Activated naive CD8-positive, alpha-beta T cell treated with anti-CD3 and anti-CD28 coated beads, Interleukin-2, amount 10 ng/mL, durations not matched to agents 7 days and 5 days (primary cell): ENCODE data around the gene ZFAND3. TPM values are rescaled to one million over a fixed set of nuclear protein-coding genes. Genes with fewer than 3 reads are reported as not detected.
"Not testable (repeated sequence)": the region's sequence is repeated elsewhere in the genome, so short reads cannot be mapped to it uniquely, and the experiment has no call there.

Experiments used
- ATAC-seq: fragments of 150-1000 bp; cut with Tn5 transposase; one replicate; pipeline ENCODE4 v1.10.0; 2021; ENCODE audit warnings: low read depth, moderate library complexity
- POLR2A ChIA-PET: fragments of 350-600 bp; sonication (Branson Sonifier 250); formaldehyde crosslinking; loops from one replicate; lab custom pipeline; 2021; ENCODE audit warnings: antibody characterized with exemption; lab: Charles Lee
- DNase-seq: peaks from one replicate; pipeline ENCODE4 v3.0.0; 2021
- H3K27ac Mint-ChIP-seq: one replicate; pipeline ENCODE4 v1.8.0; 2022; ENCODE audit warnings: mild to moderate bottlenecking, mixed read lengths
- H3K27me3 Mint-ChIP-seq: one replicate; pipeline ENCODE4 v1.8.0; 2022; ENCODE audit warnings: mild to moderate bottlenecking, moderate library complexity, mixed read lengths
- H3K36me3 Mint-ChIP-seq: one replicate; pipeline ENCODE4 v1.8.0; 2021; ENCODE audit warnings: mild to moderate bottlenecking, mixed read lengths
- H3K4me1 Mint-ChIP-seq: one replicate; pipeline ENCODE4 v1.8.0; 2021; ENCODE audit warnings: mixed read lengths
- H3K4me3 Mint-ChIP-seq: one replicate; pipeline ENCODE4 v1.8.0; 2022; ENCODE audit warnings: mild to moderate bottlenecking, moderate library complexity, mixed read lengths
- H3K9me3 Mint-ChIP-seq: one replicate; pipeline ENCODE4 v1.8.0; 2021; ENCODE audit warnings: mixed read lengths
- total RNA-seq, 2 experiments: library from RNA; stranded (reverse); gene quantifications; one replicate each; pipeline ENCODE4 v1.2.3, GENCODE V29; 2021

ZFAND3 gene
- total RNA-seq, 2 experiments from 2014 or later, result 35.7 to 36.3 TPM

DNA sequence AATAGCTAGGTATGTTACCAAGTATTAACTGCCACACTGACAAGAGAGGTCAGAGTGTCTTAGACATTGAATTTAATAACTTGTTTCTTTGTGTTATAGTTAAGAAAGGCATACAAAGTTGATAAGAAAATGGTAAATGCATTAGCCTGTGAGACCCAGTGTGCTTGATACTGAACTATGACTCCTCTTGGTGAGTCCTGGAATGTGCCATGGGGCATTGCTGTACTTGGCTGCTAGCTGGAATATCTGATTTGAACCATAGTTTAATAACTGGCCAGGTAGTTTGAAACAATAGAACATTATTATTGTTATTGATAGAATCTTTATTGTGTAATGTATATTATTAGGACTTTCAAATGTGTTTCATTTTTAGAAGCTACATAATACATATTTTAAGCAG is 70.0 kb downstream of the ZFAND3 start:
- ATAC-seq, result no peak
- DNase-seq, result no peak
- Mint-ChIP-seq H3K4me1 (peaks cover 4% of the 10 kb centered on the region), H3K9me3 (peaks cover 2% of the 10 kb centered on the region), H3K27me3 (no peaks in the 10 kb centered on the region), H3K4me3 (no peak overlapping the region), H3K36me3 (peaks cover 12% of the 10 kb centered on the region), H3K27ac (no peak overlapping the region)
- POLR2A ChIA-PET, result no interaction called here

DNA sequence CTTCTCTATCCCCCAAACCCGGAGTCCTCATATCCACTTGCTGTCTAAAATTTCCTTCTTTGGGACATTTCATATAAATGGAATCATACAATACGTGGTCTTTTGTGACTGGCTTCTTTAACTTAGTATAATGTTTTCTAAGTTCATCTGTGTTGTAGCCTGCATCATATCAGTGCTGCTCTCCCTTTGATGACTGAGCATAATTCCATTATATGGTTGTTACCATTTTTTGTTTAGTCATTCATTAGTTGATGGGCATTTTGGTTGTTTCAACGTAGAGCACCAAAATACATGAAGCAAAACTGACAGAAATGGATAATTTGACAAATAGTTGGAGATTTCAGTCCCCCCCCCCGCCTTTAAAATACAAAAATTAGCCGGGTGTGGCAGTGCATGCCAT is 71.5 kb downstream of the ZFAND3 start:
- peaks cover 16% of the 10 kb centered on the region for H3K36me3 Mint-ChIP-seq
- POLR2A ChIA-PET, result no interaction called here
- no peaks in the 10 kb centered on the region for H3K27me3 Mint-ChIP-seq
- ATAC-seq (no peak), DNase-seq (no peak)
- no peak overlapping the region for H3K4me3 Mint-ChIP-seq
- H3K4me1 Mint-ChIP-seq, result peaks cover 4% of the 10 kb centered on the region
- no peak overlapping the region for H3K27ac Mint-ChIP-seq
- H3K9me3 Mint-ChIP-seq, result peaks cover 2% of the 10 kb centered on the region

DNA sequence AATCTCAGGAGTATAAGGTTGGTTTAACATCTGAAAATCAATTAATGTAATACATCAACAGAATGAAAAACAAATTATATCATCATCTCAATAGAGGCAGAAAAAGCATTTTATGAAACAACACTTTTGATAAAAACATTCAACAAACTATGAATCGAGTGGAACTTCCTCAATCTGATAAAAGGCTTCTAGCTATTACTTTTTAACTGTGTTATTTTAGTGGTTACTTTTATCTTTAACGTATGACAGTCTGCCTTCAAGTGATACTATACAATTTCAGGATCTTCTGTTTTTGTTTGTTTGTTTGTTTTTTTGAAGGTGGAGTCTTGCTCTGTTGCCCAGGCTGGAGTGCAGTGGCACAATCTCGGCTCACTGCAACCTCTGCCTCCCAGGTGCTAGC is 73.7 kb downstream of the ZFAND3 start:
- Mint-ChIP-seq H3K27me3 (no peaks in the 10 kb centered on the region), H3K4me1 (peaks cover 11% of the 10 kb centered on the region), H3K36me3 (peaks cover 26% of the 10 kb centered on the region), H3K9me3 (peaks cover 2% of the 10 kb centered on the region), H3K4me3 (no peak overlapping the region), H3K27ac (no peak overlapping the region)
- POLR2A ChIA-PET, result no interaction called here
- no peak for DNase-seq
- no peak for ATAC-seq

DNA sequence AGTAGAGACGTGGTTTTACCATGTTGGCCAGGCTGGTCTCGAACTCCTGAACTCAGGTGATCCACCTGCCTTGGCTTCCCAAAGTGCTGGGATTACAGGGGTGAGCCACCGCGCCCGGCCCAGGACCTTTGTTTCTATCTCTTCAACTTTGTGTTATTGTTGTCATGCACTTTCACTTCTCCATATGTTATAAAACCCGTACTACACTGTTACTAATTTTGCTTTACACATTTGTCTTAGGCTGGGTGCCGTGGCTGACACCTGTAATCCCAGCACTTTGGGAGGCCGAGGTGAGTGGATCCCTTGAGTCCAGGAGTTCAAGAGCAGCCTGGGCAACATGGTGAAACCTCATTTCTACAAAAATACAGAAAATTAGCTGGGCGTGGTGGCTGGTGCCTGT is 74.2 kb downstream of the ZFAND3 start:
- ATAC-seq, H3K9me3 Mint-ChIP-seq, H3K27ac Mint-ChIP-seq, DNase-seq, POLR2A ChIA-PET, H3K27me3 Mint-ChIP-seq, H3K4me3 Mint-ChIP-seq: not testable (repeated sequence)
- Mint-ChIP-seq H3K4me1 (peaks cover 11% of the 10 kb centered on the region), H3K36me3 (peaks cover 26% of the 10 kb centered on the region)

DNA sequence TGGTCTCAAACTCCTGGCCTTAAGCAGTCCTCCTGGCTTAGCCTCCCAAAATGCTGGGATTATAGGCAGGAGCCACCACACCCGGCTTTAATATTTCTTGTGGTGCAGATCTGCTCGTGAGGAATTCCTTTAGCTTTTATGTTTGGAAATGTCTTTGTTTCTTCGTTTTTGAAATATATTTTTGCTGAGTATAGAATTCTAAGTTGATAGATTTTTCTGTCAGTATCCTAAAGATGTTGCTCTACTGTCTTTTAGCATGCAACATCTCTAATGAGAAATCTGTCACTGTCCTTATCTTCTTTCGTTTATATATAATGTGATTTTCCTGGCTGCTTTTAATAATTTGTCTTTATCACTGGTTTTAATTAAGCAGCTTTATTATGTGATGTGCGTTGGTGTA is 75.1 kb downstream of the ZFAND3 start:
- no peak overlapping the region for H3K27ac Mint-ChIP-seq
- H3K27me3 Mint-ChIP-seq, result no peaks in the 10 kb centered on the region
- ATAC-seq (no peak), DNase-seq (no peak)
- no peak overlapping the region for H3K4me3 Mint-ChIP-seq
- peaks cover 23% of the 10 kb centered on the region for H3K36me3 Mint-ChIP-seq
- peaks cover 2% of the 10 kb centered on the region for H3K9me3 Mint-ChIP-seq
- POLR2A ChIA-PET, result no interaction called here
- H3K4me1 Mint-ChIP-seq, result peaks cover 8% of the 10 kb centered on the region

DNA sequence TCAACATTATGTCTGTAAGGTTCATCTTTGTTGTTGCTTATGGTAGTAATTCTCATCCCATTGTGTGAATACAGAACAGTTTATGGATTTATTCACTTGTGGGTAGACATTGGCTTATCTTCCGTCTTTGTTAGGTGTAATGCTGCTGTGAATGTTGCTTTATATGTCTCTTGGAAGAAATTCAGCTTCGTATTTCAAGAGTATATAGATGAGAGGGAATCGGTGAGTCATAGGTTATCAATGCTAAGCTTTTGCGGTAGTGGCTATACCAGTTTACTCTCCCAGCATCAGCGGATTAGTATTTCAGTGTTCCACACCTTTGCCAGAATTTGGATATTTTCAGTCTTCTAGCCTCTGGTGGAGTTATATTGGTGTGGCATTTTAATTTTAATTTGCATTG is 77.8 kb downstream of the ZFAND3 start:
- Mint-ChIP-seq H3K36me3 (peaks cover 23% of the 10 kb centered on the region), H3K4me3 (no peak overlapping the region), H3K27me3 (no peaks in the 10 kb centered on the region), H3K27ac (no peak overlapping the region), H3K4me1 (peaks cover 11% of the 10 kb centered on the region), H3K9me3 (peaks cover 2% of the 10 kb centered on the region)
- DNase-seq (no peak), ATAC-seq (no peak)
- POLR2A ChIA-PET, result no interaction called here

DNA sequence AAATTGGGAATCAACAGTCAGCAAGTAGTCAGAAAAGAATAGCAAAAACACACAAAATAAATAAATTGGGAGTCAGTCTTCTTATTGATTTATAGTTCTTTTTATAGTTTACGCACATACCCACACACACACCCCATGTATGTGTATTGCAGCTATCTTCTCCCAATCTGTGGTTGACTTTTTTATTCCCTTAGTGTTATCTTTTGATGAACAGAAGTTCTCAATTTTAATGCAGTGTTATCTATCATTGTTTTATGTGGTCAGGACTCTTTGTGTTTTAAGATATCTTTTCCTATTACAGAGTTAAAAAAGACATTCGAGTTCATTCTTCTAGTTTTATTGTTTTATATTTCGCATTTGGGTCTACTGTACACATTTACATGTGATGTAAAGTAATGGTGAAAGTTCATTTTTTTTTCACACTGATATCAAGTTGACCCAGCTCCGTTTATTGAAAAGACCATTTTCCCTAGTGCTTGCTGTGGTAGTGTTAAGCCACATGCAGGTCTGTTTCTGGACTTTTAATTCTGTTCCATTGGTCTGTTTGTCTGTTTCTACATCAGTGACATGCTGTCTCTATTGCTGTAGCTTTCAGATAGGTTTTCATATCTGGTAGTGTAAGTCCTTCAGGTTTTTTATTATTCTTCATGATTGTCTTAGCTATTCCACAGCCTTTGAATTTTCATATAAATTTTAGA is 78.4 kb downstream of the ZFAND3 start:
- H3K27ac Mint-ChIP-seq, result no peak overlapping the region
- H3K4me3 Mint-ChIP-seq, result no peak overlapping the region
- no peaks in the 10 kb centered on the region for H3K27me3 Mint-ChIP-seq
- peaks cover 2% of the 10 kb centered on the region for H3K9me3 Mint-ChIP-seq
- ATAC-seq (no peak), DNase-seq (no peak)
- POLR2A ChIA-PET, result no interaction called here
- H3K4me1 Mint-ChIP-seq, result peaks cover 11% of the 10 kb centered on the region
- peaks cover 23% of the 10 kb centered on the region for H3K36me3 Mint-ChIP-seq

DNA sequence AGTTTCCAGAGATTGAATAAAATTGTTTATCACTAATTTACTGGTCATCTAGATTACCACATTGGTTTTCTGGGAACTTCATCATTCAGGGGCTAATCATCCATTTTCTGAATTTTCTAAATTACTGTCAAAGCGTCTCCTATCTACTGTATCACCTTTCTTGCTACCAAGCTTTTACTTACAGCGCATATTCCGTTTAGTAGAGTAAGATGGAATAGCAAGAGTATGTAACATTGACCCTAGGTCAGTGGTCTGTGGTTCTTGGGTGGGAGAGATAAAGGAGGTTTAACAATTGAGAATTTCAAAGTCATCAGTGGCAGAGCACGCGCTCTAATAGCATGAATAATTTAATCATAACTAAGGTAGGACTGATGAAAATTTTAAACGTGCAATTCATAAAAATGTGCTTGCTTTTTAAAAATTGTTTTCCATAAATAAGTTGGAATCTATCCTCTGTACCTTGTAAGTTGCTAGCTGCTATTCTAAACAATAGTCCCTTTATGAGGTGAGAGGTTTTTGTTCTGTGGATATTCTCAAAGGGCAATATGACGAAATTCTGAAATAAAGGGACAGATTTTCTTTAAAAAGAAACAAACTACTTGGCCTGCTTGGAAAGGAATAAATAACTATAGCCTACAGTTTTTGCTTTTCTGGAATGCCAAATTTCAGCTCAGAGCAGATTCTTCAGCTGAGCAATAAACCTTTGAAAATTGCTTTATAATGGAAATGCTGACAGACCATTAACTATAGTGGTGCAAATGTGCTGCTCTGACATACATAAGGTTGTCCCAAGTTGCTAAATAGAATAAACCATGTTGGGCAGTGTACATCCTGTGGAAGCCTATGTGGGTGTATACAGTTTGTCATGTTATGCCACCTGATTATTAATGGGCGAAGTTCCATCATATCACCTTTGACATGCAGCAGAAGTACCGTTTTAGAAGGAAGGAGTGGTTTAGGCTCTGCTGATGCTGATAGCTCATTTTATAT is 84.1 kb downstream of the ZFAND3 start:
- no peak overlapping the region for H3K4me3 Mint-ChIP-seq
- no peak overlapping the region for H3K27ac Mint-ChIP-seq
- H3K9me3 Mint-ChIP-seq, result no peaks in the 10 kb centered on the region
- POLR2A ChIA-PET, result no interaction called here
- H3K36me3 Mint-ChIP-seq, result peaks cover 4% of the 10 kb centered on the region
- H3K27me3 Mint-ChIP-seq, result no peaks in the 10 kb centered on the region
- ATAC-seq (no peak), DNase-seq (no peak)
- peaks cover 14% of the 10 kb centered on the region for H3K4me1 Mint-ChIP-seq

DNA sequence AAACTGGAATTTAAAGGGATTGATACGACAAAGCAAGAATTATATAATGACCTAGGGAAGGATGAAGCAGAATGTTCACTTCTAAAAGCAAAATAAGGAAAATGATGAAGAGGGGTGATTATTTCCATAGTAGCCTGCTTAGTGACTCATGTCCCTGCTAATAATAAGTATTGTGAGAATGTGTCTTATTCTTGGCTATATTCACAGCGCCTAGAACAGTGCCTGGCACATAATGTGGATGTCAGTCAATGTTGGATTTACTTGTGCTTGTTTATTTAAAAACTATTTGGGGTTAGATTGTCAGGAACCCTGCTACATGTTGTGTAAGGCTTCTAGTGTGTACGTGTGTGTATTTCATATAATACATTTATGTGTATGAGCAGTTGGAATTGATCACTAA is 85.1 kb downstream of the ZFAND3 start:
- Mint-ChIP-seq H3K36me3 (peaks cover 6% of the 10 kb centered on the region), H3K27me3 (no peaks in the 10 kb centered on the region)
- POLR2A ChIA-PET, result no interaction called here

DNA sequence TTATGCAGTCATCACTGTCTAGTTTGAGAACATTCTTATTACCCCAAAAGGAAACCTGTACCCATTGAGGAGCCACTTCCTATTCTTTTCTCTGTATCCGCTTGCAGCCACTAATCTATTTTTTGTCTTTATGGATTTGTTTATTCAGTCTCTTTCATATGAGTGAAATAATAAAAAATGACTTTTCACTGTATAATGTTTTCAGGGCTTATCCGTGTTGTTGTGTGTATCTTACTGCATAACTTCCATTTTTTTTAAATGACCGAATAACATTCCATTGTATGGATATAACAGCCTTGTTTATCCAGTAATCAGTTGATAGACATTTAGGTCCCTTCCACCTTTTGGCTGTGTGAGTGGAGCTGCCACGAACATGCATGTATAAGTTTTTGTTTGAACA is 86.6 kb downstream of the ZFAND3 start:
- Mint-ChIP-seq H3K4me3 (no peak overlapping the region), H3K27ac (no peak overlapping the region), H3K36me3 (peaks cover 9% of the 10 kb centered on the region), H3K9me3 (no peaks in the 10 kb centered on the region), H3K27me3 (no peaks in the 10 kb centered on the region), H3K4me1 (peaks cover 18% of the 10 kb centered on the region)
- DNase-seq (no peak), ATAC-seq (no peak)
- POLR2A ChIA-PET, result no interaction called here

More for the DNA sequence above, 85.1 kb downstream of the ZFAND3 start:
- no peak for ATAC-seq
- H3K9me3 Mint-ChIP-seq, result no peaks in the 10 kb centered on the region
- peaks cover 17% of the 10 kb centered on the region for H3K4me1 Mint-ChIP-seq
- H3K4me3 Mint-ChIP-seq, result no peak overlapping the region
- H3K27ac Mint-ChIP-seq, result no peak overlapping the region
- no peak for DNase-seq

DNA sequence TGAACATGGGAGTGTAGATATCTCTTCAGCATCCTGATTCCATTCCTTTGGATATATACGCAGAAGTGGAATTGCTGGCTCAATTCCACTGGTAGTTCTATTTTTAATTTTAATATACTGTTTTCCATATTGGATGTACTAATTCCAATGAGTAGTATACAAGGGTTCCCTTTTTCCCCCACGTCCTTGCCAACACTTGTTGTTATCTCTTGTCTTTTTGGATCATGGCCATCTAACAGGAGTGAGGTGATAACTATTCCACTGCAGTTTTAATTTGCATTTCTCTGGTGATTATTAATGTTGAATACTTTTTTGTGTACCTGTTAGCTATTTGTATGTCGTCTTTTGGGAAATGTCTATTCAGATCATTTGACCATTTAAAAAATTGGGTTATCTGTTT is 91.5 kb downstream of the ZFAND3 start:
- Mint-ChIP-seq H3K9me3 (no peaks in the 10 kb centered on the region), H3K36me3 (peaks cover 18% of the 10 kb centered on the region), H3K4me1 (peaks cover 25% of the 10 kb centered on the region), H3K4me3 (no peak overlapping the region), H3K27ac (no peak overlapping the region), H3K27me3 (no peaks in the 10 kb centered on the region)
- POLR2A ChIA-PET, result no interaction called here
- no peak for DNase-seq
- no peak for ATAC-seq

DNA sequence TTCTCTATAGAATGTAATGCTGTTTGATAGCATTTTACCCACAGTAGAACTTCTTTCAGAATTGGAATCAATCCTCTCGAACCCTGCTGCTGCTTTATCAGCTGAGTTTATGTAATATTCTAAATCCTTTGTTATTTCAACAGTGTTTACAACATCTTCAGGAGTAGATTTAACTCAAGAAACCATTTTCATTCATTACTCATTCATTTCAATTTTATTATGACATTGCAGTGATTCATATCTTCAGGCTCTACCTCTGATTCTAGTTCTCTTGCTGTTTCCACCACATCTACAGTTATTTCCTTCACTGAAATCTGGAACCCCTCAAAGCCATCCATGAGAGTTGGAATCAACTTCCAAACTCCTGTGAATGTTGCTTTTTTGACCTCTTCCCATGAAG is 93.7 kb downstream of the ZFAND3 start:
- DNase-seq (no peak), ATAC-seq (no peak)
- no peak overlapping the region for H3K4me3 Mint-ChIP-seq
- H3K27ac Mint-ChIP-seq, result no peak overlapping the region
- peaks cover 17% of the 10 kb centered on the region for H3K36me3 Mint-ChIP-seq
- H3K27me3 Mint-ChIP-seq, result no peaks in the 10 kb centered on the region
- POLR2A ChIA-PET, result no interaction called here
- peaks cover 17% of the 10 kb centered on the region for H3K4me1 Mint-ChIP-seq
- no peaks in the 10 kb centered on the region for H3K9me3 Mint-ChIP-seq

DNA sequence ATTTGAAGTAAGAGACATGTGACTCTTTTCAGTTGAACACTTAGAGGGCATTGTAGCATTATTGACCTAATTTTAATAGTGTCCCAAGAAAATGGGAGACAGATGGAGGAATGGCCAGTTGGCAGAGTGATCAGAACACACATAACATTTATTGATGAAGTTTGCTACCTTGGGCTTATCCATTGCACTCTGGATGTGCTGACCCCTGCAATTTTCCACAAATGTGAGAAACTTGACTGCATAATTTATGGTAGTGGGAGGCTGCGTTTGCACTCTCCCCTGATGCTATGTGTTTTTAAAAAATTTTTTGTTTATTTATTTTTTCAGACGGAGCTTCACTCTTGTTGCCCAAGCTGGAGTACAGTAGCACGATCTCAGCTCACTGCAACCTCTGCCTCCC is 95.9 kb downstream of the ZFAND3 start:
- no peak for DNase-seq
- Mint-ChIP-seq H3K36me3 (peaks cover 20% of the 10 kb centered on the region), H3K4me3 (no peak overlapping the region), H3K27ac (no peak overlapping the region), H3K27me3 (no peaks in the 10 kb centered on the region), H3K9me3 (no peaks in the 10 kb centered on the region), H3K4me1 (peaks cover 13% of the 10 kb centered on the region)
- no peak for ATAC-seq
- POLR2A ChIA-PET, result no interaction called here

DNA sequence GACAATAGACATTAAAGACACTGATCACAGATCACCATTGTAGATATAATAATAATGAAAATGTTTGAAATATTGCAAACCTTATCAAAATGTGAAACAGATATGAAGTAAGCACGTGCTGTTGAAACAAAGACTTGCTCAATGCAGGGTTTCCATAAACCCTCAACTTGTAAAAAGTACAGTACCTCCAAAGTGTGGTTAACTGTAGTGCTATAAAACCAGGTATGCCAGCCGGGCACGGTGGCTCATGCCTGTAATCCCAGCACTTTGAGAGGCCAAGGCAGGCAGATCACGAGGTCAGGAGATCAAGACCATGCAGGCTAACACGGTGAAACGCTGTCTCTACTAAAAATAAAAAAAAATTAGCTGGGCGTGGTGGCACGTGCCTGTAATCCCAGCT is 96.6 kb downstream of the ZFAND3 start:
- peaks cover 18% of the 10 kb centered on the region for H3K36me3 Mint-ChIP-seq
- no peak overlapping the region for H3K4me3 Mint-ChIP-seq
- ATAC-seq (no peak), DNase-seq (no peak)
- POLR2A ChIA-PET, result no interaction called here
- peaks cover 14% of the 10 kb centered on the region for H3K4me1 Mint-ChIP-seq
- H3K27me3 Mint-ChIP-seq, result no peaks in the 10 kb centered on the region
- H3K27ac Mint-ChIP-seq, result no peak overlapping the region
- H3K9me3 Mint-ChIP-seq, result no peaks in the 10 kb centered on the region
